KMS-11 (cell line): ENCODE measurements around the gene UNG.

Source experiments
- H2AFZ ChIP-seq: fragments of 200-600 bp; sonication (generic); 2 replicates; pipeline ENCODE4 v1.6.1; 2016; ENCODE audit warnings: antibody characterized with exemption, mixed run types, low read depth
- H3K27ac ChIP-seq: fragments of 200-600 bp; sonication (generic); 2 replicates; pipeline ENCODE4 v1.6.1; 2016; ENCODE audit warnings: mild to moderate bottlenecking, mixed run types
- H3K27me3 ChIP-seq: fragments of 200-600 bp; sonication (generic); 2 replicates; pipeline ENCODE4 v1.6.1; 2017; ENCODE audit warnings: mild to moderate bottlenecking, low read depth, mixed run types, moderate library complexity; ENCODE audit not compliant: insufficient read depth
- H3K36me3 ChIP-seq: fragments of 200-600 bp; sonication (generic); 2 replicates; pipeline ENCODE4 v1.6.1; 2017; ENCODE audit warnings: mild to moderate bottlenecking, mixed run types; ENCODE audit not compliant: insufficient read depth
- H3K4me1 ChIP-seq: fragments of 200-600 bp; sonication (generic); 2 replicates; pipeline ENCODE4 v1.6.1; 2016; ENCODE audit warnings: mild to moderate bottlenecking, low read depth, mixed run types; ENCODE audit not compliant: poor library complexity, severe bottlenecking
- H3K4me2 ChIP-seq: fragments of 200-600 bp; sonication (generic); 2 replicates; pipeline ENCODE4 v1.7.0; 2016; ENCODE audit warnings: mild to moderate bottlenecking, mixed run types
- H3K4me3 ChIP-seq: fragments of 200-600 bp; sonication (generic); IDR thresholded peaks from 2 replicates; pipeline ENCODE4 v1.6.1; 2017; ENCODE audit warnings: low read depth, low read length, mixed read lengths; ENCODE audit not compliant: insufficient read depth
- H3K79me2 ChIP-seq: fragments of 200-600 bp; sonication (generic); 2 replicates; pipeline ENCODE4 v1.6.1; 2016; ENCODE audit warnings: low read depth, mixed run types; ENCODE audit not compliant: insufficient read depth
- H3K9ac ChIP-seq: fragments of 200-600 bp; sonication (generic); 2 replicates; pipeline ENCODE4 v1.6.1; 2016; ENCODE audit warnings: mild to moderate bottlenecking, mixed run types
- H4K20me1 ChIP-seq: fragments of 200-600 bp; sonication (generic); 2 replicates; pipeline ENCODE4 v1.6.1; 2016; ENCODE audit warnings: mild to moderate bottlenecking, mixed run types; ENCODE audit not compliant: insufficient read depth
- TF ChIP-seq, protein P1 (sequence below): fragments of 200-600 bp; sonication (generic); conservative IDR thresholded peaks from 2 replicates; pipeline ENCODE4 v1.6.1; 2017; ENCODE audit warnings: low read depth, mild to moderate bottlenecking, antibody characterized with exemption, low read length, moderate library complexity, mixed read lengths

The UNG gene

GRCh38 chr12:109124878-109125648 lies 27.7 kb downstream of the UNG start:
- no peaks in the 10 kb centered on the region for H4K20me1 ChIP-seq
- H3K79me2 ChIP-seq, result no peaks in the 10 kb centered on the region
- no peak overlapping the region for H3K4me3 ChIP-seq
- H2AFZ ChIP-seq, result no peak overlapping the region
- no peaks in the 10 kb centered on the region for H3K4me1 ChIP-seq
- no peak overlapping the region for H3K27ac ChIP-seq
- H3K9ac ChIP-seq, result no peak overlapping the region
- no peaks in the 10 kb centered on the region for H3K27me3 ChIP-seq
- H3K4me2 ChIP-seq, result no peak overlapping the region
- TF ChIP-seq, protein P1, sequence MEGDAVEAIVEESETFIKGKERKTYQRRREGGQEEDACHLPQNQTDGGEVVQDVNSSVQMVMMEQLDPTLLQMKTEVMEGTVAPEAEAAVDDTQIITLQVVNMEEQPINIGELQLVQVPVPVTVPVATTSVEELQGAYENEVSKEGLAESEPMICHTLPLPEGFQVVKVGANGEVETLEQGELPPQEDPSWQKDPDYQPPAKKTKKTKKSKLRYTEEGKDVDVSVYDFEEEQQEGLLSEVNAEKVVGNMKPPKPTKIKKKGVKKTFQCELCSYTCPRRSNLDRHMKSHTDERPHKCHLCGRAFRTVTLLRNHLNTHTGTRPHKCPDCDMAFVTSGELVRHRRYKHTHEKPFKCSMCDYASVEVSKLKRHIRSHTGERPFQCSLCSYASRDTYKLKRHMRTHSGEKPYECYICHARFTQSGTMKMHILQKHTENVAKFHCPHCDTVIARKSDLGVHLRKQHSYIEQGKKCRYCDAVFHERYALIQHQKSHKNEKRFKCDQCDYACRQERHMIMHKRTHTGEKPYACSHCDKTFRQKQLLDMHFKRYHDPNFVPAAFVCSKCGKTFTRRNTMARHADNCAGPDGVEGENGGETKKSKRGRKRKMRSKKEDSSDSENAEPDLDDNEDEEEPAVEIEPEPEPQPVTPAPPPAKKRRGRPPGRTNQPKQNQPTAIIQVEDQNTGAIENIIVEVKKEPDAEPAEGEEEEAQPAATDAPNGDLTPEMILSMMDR, result no peak
- no peaks in the 10 kb centered on the region for H3K36me3 ChIP-seq

- Histone ChIP-seq H3K4me3 (no peak overlapping the region), H3K4me2 (no peak overlapping the region), H3K27me3 (no peaks in the 10 kb centered on the region), H3K9ac (no peak overlapping the region), H3K27ac (no peak overlapping the region), H4K20me1 (no peaks in the 10 kb centered on the region), H3K36me3 (no peaks in the 10 kb centered on the region), H3K4me1 (no peaks in the 10 kb centered on the region), H2AFZ (no peak overlapping the region), H3K79me2 (no peaks in the 10 kb centered on the region)
- TF ChIP-seq, protein P1, result no peak
These were observed 28.4 kb downstream of the UNG start for GRCh38 chr12:109125791-109126190.

- no peaks in the 10 kb centered on the region for H3K27me3 ChIP-seq
These were observed 29.4 kb downstream of the UNG start for GRCh38 chr12:109126784-109127183.

DNA sequence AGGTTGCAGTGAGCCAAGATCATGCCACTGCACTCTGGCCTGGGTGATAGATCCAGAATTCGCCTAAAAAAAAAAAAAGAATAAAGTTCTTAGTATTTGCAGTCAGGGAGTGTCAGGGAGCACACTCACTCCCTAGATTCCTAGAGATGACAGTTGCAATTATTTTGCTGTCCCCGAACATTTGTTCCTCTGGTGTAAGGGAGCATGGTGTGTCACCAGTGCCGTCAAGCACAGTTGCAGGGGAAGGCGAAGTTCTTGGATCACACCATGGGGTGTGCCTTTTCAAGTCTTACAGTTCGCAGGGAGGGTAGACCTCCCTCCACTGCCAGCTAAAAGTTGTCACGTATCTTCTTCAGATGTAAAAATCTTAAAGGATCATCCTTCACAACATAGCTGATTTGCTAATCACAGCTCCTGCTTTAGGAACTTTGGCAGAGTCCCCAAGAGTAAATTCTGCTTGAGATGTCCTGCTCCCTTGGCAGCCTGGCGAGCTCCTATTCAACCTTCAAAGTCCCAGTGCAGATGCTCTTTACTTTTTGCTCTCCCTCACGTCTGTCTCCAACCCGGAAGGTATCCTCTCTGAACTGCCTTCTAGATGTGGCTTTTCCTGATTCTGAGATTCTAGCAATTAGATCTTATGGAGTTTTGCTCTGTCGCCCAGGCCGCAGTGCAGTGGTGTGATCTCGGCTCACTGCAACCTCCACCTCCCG lies 30.3 kb downstream of the UNG start:
- H3K4me2 ChIP-seq, result no peak overlapping the region
- no peak overlapping the region for H3K4me3 ChIP-seq
- H3K27ac ChIP-seq, result no peak overlapping the region
- H4K20me1 ChIP-seq, result no peaks in the 10 kb centered on the region
- no peaks in the 10 kb centered on the region for H3K79me2 ChIP-seq
- H3K9ac ChIP-seq, result no peak overlapping the region
- H3K4me1 ChIP-seq, result no peaks in the 10 kb centered on the region
- no peaks in the 10 kb centered on the region for H3K36me3 ChIP-seq
- no peaks in the 10 kb centered on the region for H3K27me3 ChIP-seq
- TF ChIP-seq, protein P1, result no peak
- H2AFZ ChIP-seq, result no peak overlapping the region

More at GRCh38 chr12:109126784-109127183, 29.4 kb downstream of the UNG start:
- Histone ChIP-seq H3K4me2 (no peak overlapping the region), H3K4me3 (no peak overlapping the region), H2AFZ (no peak overlapping the region), H3K79me2 (no peaks in the 10 kb centered on the region), H3K4me1 (no peaks in the 10 kb centered on the region), H3K9ac (no peak overlapping the region), H3K36me3 (no peaks in the 10 kb centered on the region), H3K27ac (no peak overlapping the region), H4K20me1 (no peaks in the 10 kb centered on the region)
- TF ChIP-seq, protein P1, result no peak
